A673 (cell line): ENCODE data around the gene UFD1.

Experiments
- EZH2 ChIP-seq: fragments of 200-600 bp; sonication (generic); IDR thresholded peaks from 2 replicates; pipeline ENCODE4 v1.6.1; 2017; ENCODE audit warnings: borderline replicate concordance, low read depth, mild to moderate bottlenecking, mixed read lengths, antibody characterized with exemption, low read length; ENCODE audit not compliant: poor library complexity, severe bottlenecking
- TF ChIP-seq, protein P1 (sequence below): fragments of 300-800, 200-600 bp; sonication (generic); conservative IDR thresholded peaks from 2 replicates; pipeline ENCODE4 v1.5.1; 2017; ENCODE audit warnings: low read depth, mild to moderate bottlenecking, antibody characterized with exemption, low read length, moderate library complexity, mixed read lengths

DNA sequence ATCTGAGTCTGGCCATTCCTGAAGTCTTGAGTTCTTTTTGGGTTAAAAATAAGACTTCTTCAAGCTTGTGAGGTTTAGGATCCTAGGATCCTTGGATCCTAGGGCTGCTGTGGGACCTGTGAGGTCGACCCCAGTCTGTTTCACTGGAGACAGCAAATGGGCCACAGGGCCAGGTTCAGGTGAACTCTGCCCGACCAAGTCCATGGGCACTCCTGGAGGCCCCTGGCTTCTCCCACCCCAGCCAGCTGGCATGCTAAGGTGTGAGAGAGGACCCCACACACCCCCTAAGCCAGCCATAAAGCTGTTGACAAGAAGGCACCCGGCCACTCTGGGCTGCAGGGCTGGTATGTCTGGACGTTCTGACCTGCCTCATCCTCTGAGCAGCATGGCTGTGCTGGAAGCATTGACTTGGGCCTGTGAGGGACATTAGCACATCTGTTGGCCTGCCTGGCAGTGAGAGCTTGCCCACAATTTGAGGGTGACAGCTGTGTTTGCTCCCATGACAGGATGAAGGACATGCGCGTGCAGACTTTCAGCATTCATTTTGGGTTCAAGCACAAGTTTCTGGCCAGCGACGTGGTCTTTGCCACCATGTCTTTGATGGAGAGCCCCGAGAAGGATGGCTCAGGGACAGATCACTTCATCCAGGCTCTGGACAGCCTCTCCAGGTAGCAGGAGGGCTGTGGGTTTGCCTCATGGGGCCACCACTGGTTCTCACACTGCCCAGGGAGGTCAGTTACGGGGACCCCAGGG lies 29.2 kb upstream of the UFD1 start:
- TF ChIP-seq, protein P1, sequence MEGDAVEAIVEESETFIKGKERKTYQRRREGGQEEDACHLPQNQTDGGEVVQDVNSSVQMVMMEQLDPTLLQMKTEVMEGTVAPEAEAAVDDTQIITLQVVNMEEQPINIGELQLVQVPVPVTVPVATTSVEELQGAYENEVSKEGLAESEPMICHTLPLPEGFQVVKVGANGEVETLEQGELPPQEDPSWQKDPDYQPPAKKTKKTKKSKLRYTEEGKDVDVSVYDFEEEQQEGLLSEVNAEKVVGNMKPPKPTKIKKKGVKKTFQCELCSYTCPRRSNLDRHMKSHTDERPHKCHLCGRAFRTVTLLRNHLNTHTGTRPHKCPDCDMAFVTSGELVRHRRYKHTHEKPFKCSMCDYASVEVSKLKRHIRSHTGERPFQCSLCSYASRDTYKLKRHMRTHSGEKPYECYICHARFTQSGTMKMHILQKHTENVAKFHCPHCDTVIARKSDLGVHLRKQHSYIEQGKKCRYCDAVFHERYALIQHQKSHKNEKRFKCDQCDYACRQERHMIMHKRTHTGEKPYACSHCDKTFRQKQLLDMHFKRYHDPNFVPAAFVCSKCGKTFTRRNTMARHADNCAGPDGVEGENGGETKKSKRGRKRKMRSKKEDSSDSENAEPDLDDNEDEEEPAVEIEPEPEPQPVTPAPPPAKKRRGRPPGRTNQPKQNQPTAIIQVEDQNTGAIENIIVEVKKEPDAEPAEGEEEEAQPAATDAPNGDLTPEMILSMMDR = no peak
- no peak for TF ChIP-seq EZH2
